ENCODE data around the gene RBP5. TPM values are rescaled to one million over a fixed set of nuclear protein-coding genes. Genes with fewer than 3 reads are reported as not detected.

RBP5 gene
- total RNA-seq, 1 experiment from 2014 or later = not detected

DNA sequence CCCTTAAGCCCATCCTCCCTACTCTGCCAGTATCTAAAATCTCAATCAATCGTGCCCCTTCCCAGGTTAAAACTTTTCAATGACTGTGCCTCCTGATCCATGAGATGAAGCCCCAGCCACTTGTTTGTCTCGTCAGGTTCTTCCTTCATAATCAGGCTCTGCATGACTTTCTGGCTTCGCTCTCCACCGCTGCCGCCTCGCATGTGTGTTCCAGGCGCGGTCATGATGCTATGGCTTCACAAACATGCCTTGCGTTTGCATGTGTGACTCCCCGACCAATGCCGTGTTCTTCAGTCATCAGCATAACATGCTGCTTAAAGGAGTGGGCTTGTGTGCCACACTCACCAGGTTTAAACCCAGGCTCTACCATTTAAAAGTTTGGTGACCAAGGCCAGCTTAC, 14.7 kb downstream of the RBP5 start:
- BruUV-seq (replicated peaks) = no TSS peak
- Histone ChIP-seq H3K9ac (ENCODE audit: low read length) (no peak overlapping the region), H2AFZ (ENCODE audit: low read length) (no peak overlapping the region), H3K4me2 (ENCODE audit: low read length) (no peak overlapping the region), H3K4me1 (ENCODE audit: insufficient read depth, low read length) (no peaks in the 10 kb centered on the region), H3K27me3 (ENCODE audit: low read length) (no peaks in the 10 kb centered on the region), H3K27ac (ENCODE audit: low read length) (no peak overlapping the region), H4K20me1 (ENCODE audit: low read length) (no peaks in the 10 kb centered on the region), H3K36me3 (ENCODE audit: low read depth, low read length) (no peaks in the 10 kb centered on the region), H3F3A (ENCODE audit: low read length, unreplicated experiment) (no peaks in the 10 kb centered on the region), H3K9me2 (replicated peaks; ENCODE audit: low read length) (no peaks in the 10 kb centered on the region), H3K4me3 (ENCODE audit: low read length) (no peak overlapping the region), H3K9me3 (ENCODE audit: low read length) (no peaks in the 10 kb centered on the region), H3K79me2 (ENCODE audit: low read length) (0 out of 2 replicates have a peak, but pooled peaks cover 4% of the 10 kb centered on the region)
- ChIA-PET POLR2A (ENCODE audit: unreplicated experiment) (no interaction called here), CTCF (no interaction called here)
- intact Hi-C loops (cut with micrococcal nuclease) = no loop called here
- TF ChIP-seq EZH2 (IDR thresholded peaks at IDR 0.05; ENCODE audit: low read length, unreplicated experiment) (no peak), EZH2phosphoT487 (IDR thresholded peaks at IDR 0.05; ENCODE audit: borderline replicate concordance, low read length) (no peak)
- TF ChIP-seq, protein P1, sequence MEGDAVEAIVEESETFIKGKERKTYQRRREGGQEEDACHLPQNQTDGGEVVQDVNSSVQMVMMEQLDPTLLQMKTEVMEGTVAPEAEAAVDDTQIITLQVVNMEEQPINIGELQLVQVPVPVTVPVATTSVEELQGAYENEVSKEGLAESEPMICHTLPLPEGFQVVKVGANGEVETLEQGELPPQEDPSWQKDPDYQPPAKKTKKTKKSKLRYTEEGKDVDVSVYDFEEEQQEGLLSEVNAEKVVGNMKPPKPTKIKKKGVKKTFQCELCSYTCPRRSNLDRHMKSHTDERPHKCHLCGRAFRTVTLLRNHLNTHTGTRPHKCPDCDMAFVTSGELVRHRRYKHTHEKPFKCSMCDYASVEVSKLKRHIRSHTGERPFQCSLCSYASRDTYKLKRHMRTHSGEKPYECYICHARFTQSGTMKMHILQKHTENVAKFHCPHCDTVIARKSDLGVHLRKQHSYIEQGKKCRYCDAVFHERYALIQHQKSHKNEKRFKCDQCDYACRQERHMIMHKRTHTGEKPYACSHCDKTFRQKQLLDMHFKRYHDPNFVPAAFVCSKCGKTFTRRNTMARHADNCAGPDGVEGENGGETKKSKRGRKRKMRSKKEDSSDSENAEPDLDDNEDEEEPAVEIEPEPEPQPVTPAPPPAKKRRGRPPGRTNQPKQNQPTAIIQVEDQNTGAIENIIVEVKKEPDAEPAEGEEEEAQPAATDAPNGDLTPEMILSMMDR (conservative IDR thresholded peaks at IDR 0.05; ENCODE audit: low read depth, low read length) = no peak
- ATAC-seq (no peak), DNase-seq (no peak)

GRCh38 chr12:7113389-7113871, 15.3 kb downstream of the RBP5 start:
- no peak overlapping the region for H3K27ac ChIP-seq (ENCODE audit: low read length)
- H2AFZ ChIP-seq (ENCODE audit: low read length) = no peak overlapping the region
- peaks cover 7% of the 10 kb centered on the region; the same call in 1 of the 2 replicates for H3K79me2 ChIP-seq (ENCODE audit: low read length)
- no peaks in the 10 kb centered on the region for H3K9me2 ChIP-seq (replicated peaks; ENCODE audit: low read length)
- H3K36me3 ChIP-seq (ENCODE audit: low read depth, low read length) = no peaks in the 10 kb centered on the region
- H3K4me2 ChIP-seq (ENCODE audit: low read length) = no peak overlapping the region
- ChIA-PET CTCF (no interaction called here), POLR2A (ENCODE audit: unreplicated experiment) (no interaction called here)
- H3F3A ChIP-seq (ENCODE audit: low read length, unreplicated experiment) = no peaks in the 10 kb centered on the region
- no peaks in the 10 kb centered on the region; the same call in 1 of the 2 replicates for H3K4me1 ChIP-seq (ENCODE audit: insufficient read depth, low read length)
- peak; percentile 33 for DNase-seq
- H3K9ac ChIP-seq (ENCODE audit: low read length) = no peak overlapping the region
- no peaks in the 10 kb centered on the region for H3K9me3 ChIP-seq (ENCODE audit: low read length)
- H3K27me3 ChIP-seq (ENCODE audit: low read length) = no peaks in the 10 kb centered on the region
- H3K4me3 ChIP-seq (ENCODE audit: low read length) = no peak overlapping the region
- ATAC-seq = no peak
- no TSS peak for BruUV-seq (replicated peaks)
- intact Hi-C loops (cut with micrococcal nuclease) = loop anchor here (1.0 to 2.0 kb wide), 2 partner anchors 95 to 169 kb away; partner anchors contain the start of genes C12orf57 and LPCAT3
- TF ChIP-seq EZH2 (IDR thresholded peaks at IDR 0.05; ENCODE audit: low read length, unreplicated experiment) = no peak
- TF ChIP-seq, protein P1 (conservative IDR thresholded peaks at IDR 0.05; ENCODE audit: low read depth, low read length) = peak; percentile 72
- H4K20me1 ChIP-seq (ENCODE audit: low read length) = no peaks in the 10 kb centered on the region

GRCh38 chr12:7112041-7112440, 16.6 kb downstream of the RBP5 start:
- Histone ChIP-seq H3K79me2 (ENCODE audit: low read length) (peaks cover 15% of the 10 kb centered on the region; the same call in 1 of the 2 replicates), H2AFZ (ENCODE audit: low read length) (no peak overlapping the region), H3K36me3 (ENCODE audit: low read depth, low read length) (no peaks in the 10 kb centered on the region), H3K9me3 (ENCODE audit: low read length) (no peaks in the 10 kb centered on the region), H3K27me3 (ENCODE audit: low read length) (no peaks in the 10 kb centered on the region), H3K27ac (ENCODE audit: low read length) (no peak overlapping the region), H3K9me2 (replicated peaks; ENCODE audit: low read length) (no peaks in the 10 kb centered on the region), H3K4me1 (ENCODE audit: insufficient read depth, low read length) (no peaks in the 10 kb centered on the region; the same call in 1 of the 2 replicates), H3F3A (ENCODE audit: low read length, unreplicated experiment) (no peaks in the 10 kb centered on the region), H3K9ac (ENCODE audit: low read length) (no peak overlapping the region), H3K4me3 (ENCODE audit: low read length) (no peak overlapping the region), H4K20me1 (ENCODE audit: low read length) (no peaks in the 10 kb centered on the region), H3K4me2 (ENCODE audit: low read length) (no peak overlapping the region)
- BruUV-seq (replicated peaks) = no TSS peak
- ChIA-PET CTCF (no interaction called here), POLR2A (ENCODE audit: unreplicated experiment) (no interaction called here)
- ATAC-seq = no peak
- DNase-seq = no peak
- intact Hi-C loops (cut with micrococcal nuclease) = loop anchor here (2.0 kb wide), 1 partner anchor 93 kb away; the partner anchor contains the start of gene LPCAT3
- TF ChIP-seq, protein P1 (conservative IDR thresholded peaks at IDR 0.05; ENCODE audit: low read depth, low read length) = no peak
- no peak for TF ChIP-seq EZH2 (IDR thresholded peaks at IDR 0.05; ENCODE audit: low read length, unreplicated experiment)
- no peak for TF ChIP-seq EZH2phosphoT487 (IDR thresholded peaks at IDR 0.05; ENCODE audit: borderline replicate concordance, low read length)
